SHP77 (cell line): ENCODE data around the gene ZNF831.

Experiments used
- DNase-seq, 2 experiments: peaks; one replicate each; lab custom pipeline; 2025; lab: John Stamatoyannopoulos, UW

ZNF831 gene

GRCh38 chr20:59214606-59215547 lies 51.3 kb downstream of the ZNF831 start:
- DNase-seq = no peak

GRCh38 chr20:59217173-59217572 lies 53.6 kb downstream of the ZNF831 start:
- no peak for DNase-seq

GRCh38 chr20:59217794-59218280 lies 54.2 kb downstream of the ZNF831 start:
- DNase-seq = no peak

DNA sequence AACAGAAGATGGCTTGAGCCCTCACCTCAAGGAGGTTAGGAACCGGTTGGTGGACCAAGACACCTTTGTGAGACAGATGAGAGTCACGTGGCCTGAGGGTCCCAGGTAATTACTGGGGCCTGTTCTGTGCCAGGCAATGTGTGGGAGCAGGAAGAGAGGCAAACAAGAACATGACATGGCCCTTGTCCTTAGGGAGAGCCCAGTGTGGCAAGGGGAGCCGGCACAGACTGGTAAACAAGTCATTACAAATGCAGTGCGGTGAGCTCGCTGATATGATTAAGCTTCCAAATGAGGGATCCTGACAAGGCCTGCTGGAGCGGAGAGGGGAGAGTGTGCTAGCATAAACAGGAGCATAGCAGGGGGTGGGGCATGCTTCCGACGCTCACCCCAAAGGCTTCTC lies 55.6 kb downstream of the ZNF831 start:
- DNase-seq = no peak

- no peak for DNase-seq
Observed at GRCh38 chr20:59220161-59220560, 56.5 kb downstream of the ZNF831 start.

GRCh38 chr20:59221049-59221706 lies 57.6 kb downstream of the ZNF831 start:
- peak; percentile 27 to 51 for DNase-seq

DNA sequence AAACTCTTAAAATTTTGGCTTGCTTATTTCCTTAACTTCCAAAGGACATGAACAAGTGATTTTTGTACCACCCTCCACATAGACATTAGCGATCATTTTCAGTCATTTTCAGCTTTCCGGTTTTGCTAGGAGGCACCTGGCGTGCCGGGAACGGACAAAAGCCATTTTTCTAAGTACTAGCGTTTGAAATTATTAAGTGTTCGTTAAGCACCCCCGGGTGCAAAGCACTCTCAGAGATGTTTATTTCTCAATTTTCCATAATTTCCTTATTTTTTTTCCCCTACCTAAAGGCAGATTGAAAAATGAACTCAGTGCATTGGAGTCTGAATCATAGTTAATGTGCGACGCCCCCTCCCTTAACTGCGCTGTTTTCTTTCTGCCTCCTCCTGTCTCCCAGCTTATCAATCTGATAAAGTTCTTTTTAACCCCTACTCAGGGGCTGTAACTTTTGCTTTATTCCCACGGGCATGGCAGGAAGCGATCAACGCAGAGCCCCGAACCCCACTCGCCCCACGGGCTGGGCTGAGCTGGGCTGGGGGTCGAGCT lies 58.2 kb downstream of the ZNF831 start:
- no peak for DNase-seq

- DNase-seq = peak; percentile 73 to 83
Observed at GRCh38 chr20:59222253-59223181, 58.9 kb downstream of the ZNF831 start.

DNA sequence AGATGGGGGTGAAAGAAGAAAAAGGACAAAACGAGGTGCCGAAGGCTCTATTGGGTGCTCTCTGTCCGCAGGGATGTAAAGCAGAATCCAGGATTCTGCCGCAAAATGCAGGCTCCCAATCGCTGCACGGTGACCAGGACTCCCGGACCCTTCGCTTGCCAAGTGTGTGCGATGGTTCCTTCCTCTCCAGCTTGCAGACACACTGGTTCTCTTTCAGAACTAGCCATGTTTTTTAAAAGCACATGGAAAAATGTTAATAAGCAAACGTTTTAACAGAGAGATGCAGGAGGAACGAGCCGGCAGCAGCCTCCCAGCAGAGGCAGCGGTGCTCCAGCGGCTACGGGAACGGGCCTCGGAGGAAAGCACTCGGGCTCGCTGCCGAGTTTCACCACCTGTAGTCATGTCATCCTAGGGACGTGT lies 59.6 kb downstream of the ZNF831 start:
- peak in 1 of 2 experiments; percentile 33 for DNase-seq

DNA sequence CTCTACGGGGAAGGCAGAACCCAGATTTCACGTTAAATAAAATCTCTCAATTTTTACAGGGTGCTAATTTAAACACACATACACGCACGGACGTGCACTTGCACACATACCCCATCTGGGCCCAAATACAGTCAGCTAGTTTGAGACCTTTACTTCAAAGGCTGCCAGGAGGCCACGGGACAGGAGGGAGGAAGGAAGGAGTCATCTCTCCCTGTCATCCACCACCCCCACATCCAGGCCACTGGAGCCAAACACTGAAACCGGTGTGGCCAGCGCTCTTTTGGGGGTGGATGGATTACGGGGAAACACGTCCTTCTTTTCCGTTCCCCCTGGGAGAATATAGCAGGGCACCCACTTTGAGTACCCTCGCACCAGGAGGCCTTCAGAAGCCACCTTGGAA lies 60.1 kb downstream of the ZNF831 start:
- DNase-seq = no peak

GRCh38 chr20:59224236-59224635 lies 60.6 kb downstream of the ZNF831 start:
- no peak for DNase-seq

DNA sequence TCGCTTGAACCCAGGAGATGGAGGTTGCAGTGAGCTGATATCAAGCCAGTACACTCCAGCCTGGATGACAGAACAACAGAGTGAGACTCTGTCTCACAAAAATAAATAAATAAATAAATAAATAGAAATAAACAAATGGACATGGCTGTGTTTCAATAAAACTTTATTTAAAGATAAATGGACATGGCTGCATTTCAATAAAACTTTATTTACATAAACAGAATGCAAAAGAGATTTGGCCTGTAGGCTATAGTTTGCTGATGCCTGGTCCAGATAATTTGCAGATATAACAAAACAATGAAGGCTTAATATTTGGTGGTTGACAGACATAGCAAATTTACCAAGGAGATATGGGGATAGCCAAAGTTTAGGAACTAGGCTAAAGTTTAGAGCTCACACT lies 66.8 kb downstream of the ZNF831 start:
- no peak for DNase-seq

DNA sequence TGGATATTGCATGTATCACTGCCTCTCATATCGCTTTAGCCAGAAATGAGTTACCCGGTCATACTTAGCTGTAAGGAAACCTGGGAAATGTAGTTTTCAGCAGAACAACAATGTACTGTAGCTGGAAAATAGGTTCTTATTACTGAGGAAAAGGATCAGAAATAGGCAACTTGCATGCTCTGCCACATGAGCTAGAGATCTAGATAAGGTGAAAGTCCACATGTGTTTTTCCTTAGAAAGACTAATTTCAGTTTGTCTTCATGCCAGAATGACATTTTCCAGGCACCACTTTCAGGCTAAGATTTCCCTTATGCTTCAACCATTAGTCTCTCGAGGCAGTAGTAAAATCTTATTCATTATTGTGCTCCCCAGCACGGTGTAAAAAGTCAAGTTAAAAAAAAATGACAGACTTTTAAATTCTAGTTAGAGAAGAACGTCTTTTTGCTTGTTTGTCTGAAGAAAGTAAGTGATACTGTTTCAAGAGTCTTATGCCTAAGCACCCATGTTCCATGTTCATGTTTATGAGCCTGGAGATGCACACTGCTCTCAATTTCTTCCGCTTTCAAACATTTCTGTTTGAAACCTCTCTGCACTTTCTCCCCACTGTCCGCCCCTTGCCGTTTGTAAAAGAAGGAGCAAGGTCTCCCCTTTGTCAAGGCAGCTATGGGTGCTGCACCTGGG lies 67.6 kb downstream of the ZNF831 start:
- DNase-seq = no peak

GRCh38 chr20:59232618-59233017 lies 69.0 kb downstream of the ZNF831 start:
- no peak for DNase-seq

DNA sequence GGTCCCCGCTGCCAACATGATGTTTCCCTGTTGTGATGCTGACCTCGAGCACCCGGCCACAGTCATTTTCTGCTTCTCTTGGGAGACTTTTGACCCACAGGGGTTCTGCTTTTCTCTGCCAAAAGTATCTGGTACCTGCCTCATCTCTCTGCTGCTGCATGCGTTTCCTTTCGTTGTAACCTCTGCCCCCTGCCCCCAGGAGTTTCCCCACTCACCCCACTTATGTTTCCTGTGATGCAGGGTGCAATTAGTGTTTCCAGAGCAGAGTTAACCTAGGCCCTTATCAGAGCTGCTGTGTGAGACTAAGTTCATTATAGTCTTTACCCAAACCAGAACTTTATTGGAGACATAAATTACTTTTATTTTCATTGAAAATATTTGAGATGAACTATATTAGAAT lies 71.6 kb downstream of the ZNF831 start:
- no peak for DNase-seq

DNA sequence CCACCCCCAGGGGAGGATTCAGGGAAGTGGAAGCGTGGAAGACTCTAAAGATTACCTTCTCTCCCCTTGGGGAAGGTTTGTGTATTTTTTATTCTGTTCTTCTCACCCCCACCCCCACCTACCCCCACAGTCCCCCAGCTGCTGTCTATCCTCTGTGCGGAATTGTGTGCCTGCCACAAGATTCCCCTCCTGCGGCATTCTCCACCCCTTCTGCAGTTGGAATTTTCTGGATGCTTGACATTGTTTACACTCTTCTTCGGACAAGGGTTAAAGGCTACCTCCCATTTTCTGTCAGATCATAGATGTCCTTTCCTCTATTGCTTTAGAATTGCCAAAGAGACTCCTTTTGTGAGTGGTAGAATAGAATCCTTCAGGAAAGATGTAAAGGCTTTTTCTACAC lies 76.4 kb downstream of the ZNF831 start:
- DNase-seq = no peak

GRCh38 chr20:59242714-59243626 lies 79.3 kb downstream of the ZNF831 start:
- DNase-seq = no peak

DNA sequence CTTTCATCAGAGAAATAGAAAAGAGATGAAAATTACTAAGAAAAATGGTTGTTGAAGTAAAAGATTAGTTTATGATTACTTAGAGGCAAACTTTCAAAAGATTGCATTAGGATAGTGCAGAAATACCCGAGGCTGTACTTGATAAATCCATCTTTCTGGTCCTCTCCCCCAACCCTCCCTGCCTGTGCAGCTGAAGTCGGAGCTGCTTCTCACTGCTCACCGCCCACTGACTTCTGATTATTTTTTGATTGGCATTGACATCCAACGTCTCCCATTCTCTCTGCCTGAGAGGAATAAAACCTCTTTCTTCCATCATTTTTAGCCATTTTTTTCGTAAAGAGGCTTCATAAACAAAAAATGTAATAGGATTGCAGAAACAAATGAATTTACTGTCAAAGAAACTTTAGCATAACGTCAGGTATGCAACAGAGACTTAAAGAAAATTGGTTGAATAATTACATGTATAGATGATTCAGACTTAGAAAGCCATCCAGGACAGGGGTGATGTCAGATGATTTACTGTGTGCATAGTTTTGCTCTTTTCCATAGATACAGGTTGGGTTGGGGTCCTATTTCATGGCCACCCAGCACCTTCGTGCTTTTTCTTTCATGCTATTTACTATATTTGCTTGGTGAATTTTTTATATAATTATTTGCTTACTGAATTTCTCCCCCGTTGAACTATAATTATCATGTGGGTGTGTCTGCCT lies 83.2 kb downstream of the ZNF831 start:
- DNase-seq = no peak
